Liver (tissue), 3 donors: ENCODE data around the gene PMP22.

Experiments
- GABPA ChIP-seq, 2 donors: IDR thresholded peaks in 1 of 2; conservative IDR thresholded peaks in 1 of 2; 2 replicates each; pipeline ENCODE4 v1.6.1; 2016; ENCODE audit warnings: antibody characterized with exemption in 2 of 2, mild to moderate bottlenecking in 1 of 2, moderate library complexity in 1 of 2
- HNF4A ChIP-seq, 2 donors: conservative IDR thresholded peaks; 2 replicates each; pipeline ENCODE4 v1.6.1; 2016; ENCODE audit warnings: antibody characterized with exemption in 2 of 2, mild to moderate bottlenecking in 2 of 2
- RAD21 ChIP-seq, 2 donors: IDR thresholded peaks; 2 replicates each; pipeline ENCODE4 v1.6.1; 2016; ENCODE audit warnings: antibody characterized with exemption in 2 of 2, mild to moderate bottlenecking in 2 of 2
- TAF1 ChIP-seq: conservative IDR thresholded peaks from 2 replicates; pipeline ENCODE4 v1.6.1; 2016; ENCODE audit warnings: antibody characterized with exemption, mild to moderate bottlenecking
- TF ChIP-seq, protein P1 (sequence below): IDR thresholded peaks from 2 replicates; pipeline ENCODE4 v1.6.1; 2016; ENCODE audit warnings: antibody characterized with exemption, mild to moderate bottlenecking
- TF ChIP-seq, protein P2 (sequence below): fragments of 150-350 bp; IDR thresholded peaks from 2 replicates; pipeline ENCODE4 v1.5.1; 2017; ENCODE audit warnings: improper control_type of control experiment, low read depth, low read length; ENCODE audit not compliant: missing input control
- TF ChIP-seq, protein P3 (sequence below): IDR thresholded peaks from 2 replicates; pipeline ENCODE4 v1.6.1; 2016; ENCODE audit warnings: antibody characterized with exemption
- donor health status: healthy.
- donor health status: healthy.

DNA sequence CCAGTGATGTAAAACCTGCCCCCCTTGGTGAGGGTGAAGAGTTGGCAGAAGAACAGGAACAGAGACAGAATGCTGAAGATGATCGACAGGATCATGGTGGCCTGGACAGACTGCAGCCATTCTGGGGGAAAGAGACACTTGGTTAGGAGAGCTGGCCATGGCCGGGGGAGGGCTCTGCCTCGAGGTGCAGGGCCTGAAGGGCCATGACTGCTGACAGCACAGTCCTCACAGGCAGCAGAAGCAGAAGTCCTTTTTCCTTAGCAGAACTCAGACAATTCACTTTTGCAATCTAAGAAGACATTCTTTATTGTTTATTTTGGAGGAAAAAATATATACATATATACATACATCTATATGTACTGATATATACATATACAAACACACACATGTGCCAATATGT is 25.6 kb downstream of the PMP22 start:
- TF ChIP-seq, protein P1, sequence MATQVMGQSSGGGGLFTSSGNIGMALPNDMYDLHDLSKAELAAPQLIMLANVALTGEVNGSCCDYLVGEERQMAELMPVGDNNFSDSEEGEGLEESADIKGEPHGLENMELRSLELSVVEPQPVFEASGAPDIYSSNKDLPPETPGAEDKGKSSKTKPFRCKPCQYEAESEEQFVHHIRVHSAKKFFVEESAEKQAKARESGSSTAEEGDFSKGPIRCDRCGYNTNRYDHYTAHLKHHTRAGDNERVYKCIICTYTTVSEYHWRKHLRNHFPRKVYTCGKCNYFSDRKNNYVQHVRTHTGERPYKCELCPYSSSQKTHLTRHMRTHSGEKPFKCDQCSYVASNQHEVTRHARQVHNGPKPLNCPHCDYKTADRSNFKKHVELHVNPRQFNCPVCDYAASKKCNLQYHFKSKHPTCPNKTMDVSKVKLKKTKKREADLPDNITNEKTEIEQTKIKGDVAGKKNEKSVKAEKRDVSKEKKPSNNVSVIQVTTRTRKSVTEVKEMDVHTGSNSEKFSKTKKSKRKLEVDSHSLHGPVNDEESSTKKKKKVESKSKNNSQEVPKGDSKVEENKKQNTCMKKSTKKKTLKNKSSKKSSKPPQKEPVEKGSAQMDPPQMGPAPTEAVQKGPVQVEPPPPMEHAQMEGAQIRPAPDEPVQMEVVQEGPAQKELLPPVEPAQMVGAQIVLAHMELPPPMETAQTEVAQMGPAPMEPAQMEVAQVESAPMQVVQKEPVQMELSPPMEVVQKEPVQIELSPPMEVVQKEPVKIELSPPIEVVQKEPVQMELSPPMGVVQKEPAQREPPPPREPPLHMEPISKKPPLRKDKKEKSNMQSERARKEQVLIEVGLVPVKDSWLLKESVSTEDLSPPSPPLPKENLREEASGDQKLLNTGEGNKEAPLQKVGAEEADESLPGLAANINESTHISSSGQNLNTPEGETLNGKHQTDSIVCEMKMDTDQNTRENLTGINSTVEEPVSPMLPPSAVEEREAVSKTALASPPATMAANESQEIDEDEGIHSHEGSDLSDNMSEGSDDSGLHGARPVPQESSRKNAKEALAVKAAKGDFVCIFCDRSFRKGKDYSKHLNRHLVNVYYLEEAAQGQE, result no peak
- TF ChIP-seq, protein P2, sequence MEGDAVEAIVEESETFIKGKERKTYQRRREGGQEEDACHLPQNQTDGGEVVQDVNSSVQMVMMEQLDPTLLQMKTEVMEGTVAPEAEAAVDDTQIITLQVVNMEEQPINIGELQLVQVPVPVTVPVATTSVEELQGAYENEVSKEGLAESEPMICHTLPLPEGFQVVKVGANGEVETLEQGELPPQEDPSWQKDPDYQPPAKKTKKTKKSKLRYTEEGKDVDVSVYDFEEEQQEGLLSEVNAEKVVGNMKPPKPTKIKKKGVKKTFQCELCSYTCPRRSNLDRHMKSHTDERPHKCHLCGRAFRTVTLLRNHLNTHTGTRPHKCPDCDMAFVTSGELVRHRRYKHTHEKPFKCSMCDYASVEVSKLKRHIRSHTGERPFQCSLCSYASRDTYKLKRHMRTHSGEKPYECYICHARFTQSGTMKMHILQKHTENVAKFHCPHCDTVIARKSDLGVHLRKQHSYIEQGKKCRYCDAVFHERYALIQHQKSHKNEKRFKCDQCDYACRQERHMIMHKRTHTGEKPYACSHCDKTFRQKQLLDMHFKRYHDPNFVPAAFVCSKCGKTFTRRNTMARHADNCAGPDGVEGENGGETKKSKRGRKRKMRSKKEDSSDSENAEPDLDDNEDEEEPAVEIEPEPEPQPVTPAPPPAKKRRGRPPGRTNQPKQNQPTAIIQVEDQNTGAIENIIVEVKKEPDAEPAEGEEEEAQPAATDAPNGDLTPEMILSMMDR, result no peak
- TF ChIP-seq, protein P3, sequence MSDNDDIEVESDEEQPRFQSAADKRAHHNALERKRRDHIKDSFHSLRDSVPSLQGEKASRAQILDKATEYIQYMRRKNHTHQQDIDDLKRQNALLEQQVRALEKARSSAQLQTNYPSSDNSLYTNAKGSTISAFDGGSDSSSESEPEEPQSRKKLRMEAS, result no peak
- no peak for TF ChIP-seq GABPA (IDR thresholded peaks at IDR 0.05 in 1 of 2, conservative IDR thresholded peaks at IDR 0.05 in 1 of 2)
- TF ChIP-seq HNF4A (conservative IDR thresholded peaks at IDR 0.05), result no peak
- TF ChIP-seq TAF1, result no peak
- no peak for TF ChIP-seq RAD21 (IDR thresholded peaks at IDR 0.05)
